CD14-positive monocyte (primary cell): ENCODE measurements around the gene CCL19. TPM values are rescaled to one million over a fixed set of nuclear protein-coding genes. Genes with fewer than 3 reads are reported as not detected.
A peak's percentile ranks its signal among the peaks of the same experiment; 100 is the strongest.

ENCODE experiments used
- DNase-seq, 3 donors: peaks; one replicate each; pipeline ENCODE4 v3.0.0-alpha.2; 2011 to 2022
- H2AFZ ChIP-seq: 2 replicates; pipeline ENCODE4 v1.6.0; 2012; ENCODE audit warnings: mild to moderate bottlenecking, low read depth, low read length, inconsistent platforms; ENCODE audit not compliant: insufficient read depth, poor library complexity, severe bottlenecking
- H3K27ac ChIP-seq, 2 donors: 1 replicate in 1 of 2; 2 replicates in 1 of 2; pipeline ENCODE4 v1.5.1; 2012 to 2013; ENCODE audit warnings: low read length in 2 of 2, control low read depth in 1 of 2, inconsistent platforms in 1 of 2, low read depth in 1 of 2, mild to moderate bottlenecking in 1 of 2
- H3K27me3 ChIP-seq, 2 donors: one replicate each; pipeline versions ENCODE4 v1.6.0 to v1.6.1; 2011 to 2013; ENCODE audit warnings: low read length in 2 of 2; ENCODE audit not compliant: control insufficient read depth in 2 of 2, insufficient read depth in 2 of 2
- H3K36me3 ChIP-seq, 2 donors: replicated peaks in 1 of 2; 1 replicate in 1 of 2; 2 replicates in 1 of 2; pipeline versions ENCODE4 v1.5.1 to v1.6.1; 2012 to 2013; ENCODE audit warnings: low read length in 2 of 2, control low read depth in 1 of 2, inconsistent platforms in 1 of 2, mild to moderate bottlenecking in 1 of 2; ENCODE audit not compliant: insufficient read depth in 2 of 2, control insufficient read depth in 1 of 2
- H3K4me1 ChIP-seq, 2 donors: 1 replicate in 1 of 2; 2 replicates in 1 of 2; pipeline versions ENCODE4 v1.5.1 to v1.6.1; 2012 to 2013; ENCODE audit warnings: low read length in 2 of 2, control low read depth in 1 of 2, inconsistent platforms in 1 of 2, mild to moderate bottlenecking in 1 of 2, moderate library complexity in 1 of 2; ENCODE audit not compliant: insufficient read depth in 2 of 2, control insufficient read depth in 1 of 2
- H3K4me2 ChIP-seq: replicated peaks from 2 replicates; pipeline ENCODE3; 2012; ENCODE audit warnings: low read length, moderate library complexity, mild to moderate bottlenecking; ENCODE audit not compliant: poor library complexity, severe bottlenecking; ENCODE audit errors: extremely low read depth
- H3K4me3 ChIP-seq, 3 experiments: fragments of 200-600 bp in 1 of 3; sonication (generic) in 1 of 3; replicated peaks in 1 of 3; 1 replicate in 2 of 3; 2 replicates in 1 of 3; pipeline ENCODE4 v1.5.1; 2011 to 2013; ENCODE audit warnings: low read length in 3 of 3, mild to moderate bottlenecking in 3 of 3, control low read depth in 2 of 3, low read depth in 2 of 3, inconsistent platforms in 1 of 3, moderate library complexity in 1 of 3
- H3K79me2 ChIP-seq: 2 replicates; pipeline ENCODE4 v1.6.0; 2012; ENCODE audit warnings: mild to moderate bottlenecking, control low read depth, inconsistent platforms, low read length, moderate library complexity; ENCODE audit not compliant: insufficient read depth
- H3K9ac ChIP-seq: 2 replicates; pipeline ENCODE4 v1.6.0; 2017; ENCODE audit warnings: low read length, mild to moderate bottlenecking; ENCODE audit not compliant: insufficient read depth, poor library complexity, severe bottlenecking
- H3K9me3 ChIP-seq, 2 donors: replicated peaks in 1 of 2; 1 replicate in 1 of 2; 2 replicates in 1 of 2; pipeline versions ENCODE4 v1.5.1 to v1.6.1; 2012 to 2013; ENCODE audit warnings: low read length in 2 of 2, control low read depth in 1 of 2; ENCODE audit not compliant: control insufficient read depth in 1 of 2, insufficient read depth in 1 of 2
- H4K20me1 ChIP-seq: 2 replicates; pipeline ENCODE4 v1.6.0; 2012; ENCODE audit warnings: mild to moderate bottlenecking, low read length, control low read depth, moderate library complexity; ENCODE audit not compliant: insufficient read depth
- H3K27ac Mint-ChIP-seq, 7 donors: one replicate each; pipeline ENCODE4 v1.8.0; 2020; ENCODE audit warnings: mild to moderate bottlenecking in 7 of 7, mixed read lengths in 7 of 7, moderate library complexity in 6 of 7, inconsistent platforms in 2 of 7
- H3K27me3 Mint-ChIP-seq, 3 donors: one replicate each; pipeline ENCODE4 v1.8.0; 2021 to 2022; ENCODE audit warnings: low read depth in 3 of 3, mild to moderate bottlenecking in 3 of 3, mixed read lengths in 3 of 3, moderate library complexity in 3 of 3, inconsistent platforms in 1 of 3
- H3K36me3 Mint-ChIP-seq, 2 donors: one replicate each; pipeline ENCODE4 v1.8.0; 2020; ENCODE audit warnings: mixed read lengths in 2 of 2, inconsistent platforms in 1 of 2, mild to moderate bottlenecking in 1 of 2
- H3K4me1 Mint-ChIP-seq: one replicate; pipeline ENCODE4 v1.8.0; 2020; ENCODE audit warnings: mild to moderate bottlenecking, mixed read lengths
- H3K4me3 Mint-ChIP-seq, 2 donors: one replicate each; pipeline ENCODE4 v1.8.0; 2020; ENCODE audit warnings: mild to moderate bottlenecking in 2 of 2, mixed read lengths in 2 of 2, moderate library complexity in 1 of 2
- H3K9me3 Mint-ChIP-seq, 7 donors: one replicate each; pipeline ENCODE4 v1.8.0; 2020 to 2022; ENCODE audit warnings: mixed read lengths in 7 of 7, mild to moderate bottlenecking in 6 of 7, moderate library complexity in 6 of 7, inconsistent platforms in 2 of 7
- CTCF ChIP-seq: fragments of 200-600 bp; IDR thresholded peaks from one replicate; pipeline ENCODE4 v1.8.0; 2022; ENCODE audit warnings: antibody characterized with exemption, mild to moderate bottlenecking
- WGBS: methylation state at CpG from one replicate; pipeline ENCODE4 v1.1.5; 2013; ENCODE audit warnings: missing lambda C conversion rate; ENCODE audit not compliant: insufficient coverage; 5-methylcytosine and 5-hydroxymethylcytosine counted together
- intact Hi-C, 2 donors: fragments of 100-400 bp; cut with micrococcal nuclease; formaldehyde crosslinking; loops; one replicate each; pipeline versions ENCODE4 v1.15.0 to v1.15.1; 2023
- polyA plus RNA-seq, 3 donors: library from polyadenylated mRNA; depleted of rRNA in 1 of 3; unstranded in 2 of 3; stranded (reverse) in 1 of 3; fragments of 300-500 nt in 2 of 3; fragments of >200 nt in 1 of 3; fragmentation: Illumina TruSeq in 2 of 3; gene quantifications; 1 replicate in 2 of 3; 2 replicates in 1 of 3; pipeline ENCODE4 v1.2.3, GENCODE V29; 2012 to 2021

CCL19 gene
- polyA plus RNA-seq, 3 donors, result 0.21 TPM; not detected in 2

GRCh38 chr9:34689512-34689911 is 1.6 kb downstream of the CCL19 start:
- H3K9me3 Mint-ChIP-seq, result peaks cover 0 to 1% (median 0%) of the 10 kb centered on the region in 7 donors
- Histone ChIP-seq H3K4me3 (no peak overlapping the region), H3K9me3 (no peaks in the 10 kb centered on the region), H3K4me2 (no peak overlapping the region), H3K79me2 (no peaks in the 10 kb centered on the region), H3K27me3 (no peaks in the 10 kb centered on the region), H3K27ac (no peak overlapping the region), H4K20me1 (no peaks in the 10 kb centered on the region), H3K4me1 (peaks cover 29 to 32% of the 10 kb centered on the region in 2 donors), H3K9ac (no peak overlapping the region), H2AFZ (no peak overlapping the region), H3K36me3 (no peaks in the 10 kb centered on the region)
- peak overlapping the region in 1 of 7 donors; percentile 22 for H3K27ac Mint-ChIP-seq
- intact Hi-C loops, result no loop called here
- no peaks in the 10 kb centered on the region for H3K36me3 Mint-ChIP-seq
- WGBS, result 95% methylated on average over 7 of the region's 8 CpGs
- peaks cover 34% of the 10 kb centered on the region for H3K4me1 Mint-ChIP-seq
- peaks cover 0 to 5% (median 3%) of the 10 kb centered on the region in 3 donors for H3K27me3 Mint-ChIP-seq
- DNase-seq, result no peak
- no peak for TF ChIP-seq CTCF
- H3K4me3 Mint-ChIP-seq, result no peak overlapping the region

GRCh38 chr9:34689116-34689470 is 2.0 kb downstream of the CCL19 start:
- Histone ChIP-seq H2AFZ (no peak overlapping the region), H4K20me1 (no peaks in the 10 kb centered on the region), H3K27ac (no peak overlapping the region), H3K79me2 (no peaks in the 10 kb centered on the region), H3K9ac (no peak overlapping the region), H3K4me1 (peaks cover 29 to 32% of the 10 kb centered on the region in 2 donors), H3K27me3 (no peaks in the 10 kb centered on the region), H3K9me3 (no peaks in the 10 kb centered on the region), H3K4me3 (no peak overlapping the region), H3K36me3 (no peaks in the 10 kb centered on the region), H3K4me2 (no peak overlapping the region)
- Mint-ChIP-seq H3K9me3 (peaks cover 0 to 1% (median 0%) of the 10 kb centered on the region in 7 donors), H3K27ac (no peak overlapping the region), H3K4me3 (no peak overlapping the region), H3K27me3 (peaks cover 0 to 5% (median 3%) of the 10 kb centered on the region in 3 donors), H3K4me1 (peaks cover 34% of the 10 kb centered on the region), H3K36me3 (no peaks in the 10 kb centered on the region)
- TF ChIP-seq CTCF, result no peak
- no peak for DNase-seq
- intact Hi-C loops, result no loop called here
- no CpG with 5 or more reads among the region's 4 CpGs for WGBS
